Cardiac septum (tissue), 1 donor: ENCODE data around the gene PRR30. TPM values are rescaled to one million over a fixed set of nuclear protein-coding genes. Genes with fewer than 3 reads are reported as not detected.
"Not testable (repeated sequence)": the region's sequence is repeated elsewhere in the genome, so short reads cannot be mapped to it uniquely, and the experiment has no call there.

Source experiments
- DNase-seq: peaks from one replicate; pipeline ENCODE4 v3.0.0-alpha.2; 2020; ENCODE audit warnings: low spot score
- intact Hi-C: fragments of 100-400 bp; cut with DNase I; formaldehyde crosslinking; loops from one replicate; pipeline ENCODE4 v1.14.0; 2022
- long read RNA-seq: library from polyadenylated mRNA; unstranded; transcript quantifications from one replicate; pipeline ENCODE4 v2.0.0, GENCODE V29; 2021
- total RNA-seq: library from RNA; stranded (reverse); fragmentation: NEBNext Ultra II Directional; extraction: Animal tissue kit (Norgen Biotek cat#: 25700); gene quantifications from one replicate; pipeline ENCODE4 v1.2.1, GENCODE V29; 2021
- donor health status: DM: no; HTN: no; CAD: no.

Gene PRR30
- not detected for total RNA-seq
- long read RNA-seq, result 0 reads

DNA sequence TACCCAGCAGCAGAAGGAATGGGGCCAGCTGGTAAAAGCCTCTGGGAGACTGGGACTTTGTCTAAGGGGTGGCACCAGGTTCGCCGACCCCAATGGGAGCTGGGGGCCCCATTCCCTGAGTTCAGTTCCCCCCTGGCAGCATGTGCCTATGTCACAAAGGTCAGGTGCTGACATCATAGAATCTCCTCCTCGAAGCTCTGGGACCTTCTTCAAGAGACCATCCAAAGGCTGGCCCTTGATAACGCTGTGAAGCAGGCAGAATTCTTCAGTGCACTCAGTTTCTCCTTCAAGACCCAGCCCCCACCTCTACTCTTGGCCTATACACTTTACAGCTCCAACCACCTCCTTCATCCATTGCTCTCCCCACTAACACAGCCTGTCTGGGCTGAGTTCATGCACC lies at the start of gene PRR30:
Gene PRR30 (minus strand): TSS at position 101 of the 400 bp plus-strand sequence. CDS start 1,081 bp downstream, outside the sequence.
- no peak for DNase-seq
- intact Hi-C loops, result no loop called here

DNA sequence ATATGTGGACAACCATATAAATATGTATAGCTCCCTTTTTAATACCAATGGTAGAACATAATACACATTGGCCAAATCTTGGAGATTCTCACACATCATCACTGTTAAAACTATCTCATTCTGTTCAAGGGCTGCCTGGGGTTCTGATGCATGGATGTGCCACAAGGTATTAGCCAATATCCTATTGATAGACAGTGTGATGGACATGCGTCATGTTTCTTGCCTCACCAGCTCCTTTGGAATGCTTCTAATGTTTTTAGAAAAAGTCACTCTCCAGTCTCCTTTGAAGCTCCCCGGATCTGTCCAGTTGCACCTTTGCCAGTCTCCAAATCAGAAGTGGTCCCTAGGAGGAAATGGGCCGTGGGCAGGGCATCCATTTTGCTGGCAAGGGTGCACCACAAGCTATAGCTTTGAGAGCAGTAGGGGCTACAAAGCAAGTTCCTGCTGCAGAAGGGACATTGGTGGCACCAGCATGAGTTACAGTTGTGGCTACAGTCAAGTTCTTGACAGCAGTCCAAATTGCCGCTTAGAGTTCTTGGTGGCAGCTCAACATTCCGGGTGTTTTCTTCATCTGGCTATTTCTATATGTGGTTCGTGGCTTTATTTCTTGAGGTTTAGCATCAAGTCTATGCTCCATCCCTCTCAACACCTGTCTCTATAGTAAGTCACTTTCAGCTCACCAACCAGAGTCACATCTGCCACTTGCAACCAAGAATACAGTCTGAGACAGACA lies 47.6 kb upstream of the PRR30 start:
- no peak for DNase-seq
- intact Hi-C loops, result no loop called here

DNA sequence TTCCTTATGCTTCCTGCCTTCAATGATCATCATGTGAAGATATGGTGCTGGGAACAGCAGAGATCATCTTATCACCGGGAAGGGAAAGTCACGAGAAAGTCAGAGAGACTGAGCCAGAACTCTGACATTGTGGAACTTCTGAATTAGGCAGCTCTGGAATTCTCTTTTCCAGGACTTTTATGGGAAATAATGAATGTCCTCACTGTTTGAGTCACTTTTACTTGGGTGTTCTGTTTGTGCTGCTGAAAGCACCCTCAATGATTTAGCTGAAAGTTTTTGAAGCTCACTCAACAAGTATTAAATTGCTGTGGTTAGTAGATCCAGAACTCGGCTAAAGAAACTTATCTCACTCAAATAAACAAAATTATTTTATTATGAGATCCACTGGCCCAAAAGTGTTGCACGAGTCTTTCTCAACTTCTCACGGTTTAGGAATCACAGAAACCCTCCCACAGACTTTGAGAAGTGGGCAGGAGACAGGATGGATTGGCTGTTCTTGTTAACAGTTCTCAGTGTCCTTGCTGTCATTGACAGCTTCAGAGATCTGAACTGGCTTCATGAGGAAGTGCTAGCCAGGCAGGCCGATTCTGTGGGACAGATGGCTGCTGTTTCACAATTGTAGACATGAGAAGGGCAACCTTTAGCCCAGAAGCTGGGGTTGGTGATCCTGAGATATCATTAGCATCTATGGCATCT lies 46.3 kb upstream of the PRR30 start:
- intact Hi-C loops, result no loop called here
- DNase-seq, result no peak

GRCh38 chr2:27184115-27184514 lies 44.9 kb upstream of the PRR30 start:
- DNase-seq, result no peak
- intact Hi-C loops, result no loop called here

DNA sequence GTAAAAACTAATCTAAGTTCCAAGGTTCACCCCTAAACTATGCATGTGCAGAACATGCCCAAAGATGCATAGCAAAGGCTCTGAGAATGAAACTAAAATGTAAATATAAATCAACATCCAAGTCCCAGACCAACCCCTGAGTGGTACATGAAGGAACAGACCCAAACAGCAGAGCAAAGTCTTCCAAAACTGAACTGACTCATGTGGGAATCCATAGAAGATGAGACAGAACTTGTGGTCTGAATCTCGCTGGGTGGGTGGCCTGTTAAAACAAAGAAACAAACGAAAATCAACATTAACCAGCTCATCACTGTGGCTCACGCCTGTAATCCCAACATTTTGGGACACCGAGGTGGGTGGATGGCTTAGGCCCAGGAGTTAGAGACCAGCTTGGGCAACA lies 43.1 kb upstream of the PRR30 start:
- DNase-seq, result no peak
- intact Hi-C loops, result no loop called here

DNA sequence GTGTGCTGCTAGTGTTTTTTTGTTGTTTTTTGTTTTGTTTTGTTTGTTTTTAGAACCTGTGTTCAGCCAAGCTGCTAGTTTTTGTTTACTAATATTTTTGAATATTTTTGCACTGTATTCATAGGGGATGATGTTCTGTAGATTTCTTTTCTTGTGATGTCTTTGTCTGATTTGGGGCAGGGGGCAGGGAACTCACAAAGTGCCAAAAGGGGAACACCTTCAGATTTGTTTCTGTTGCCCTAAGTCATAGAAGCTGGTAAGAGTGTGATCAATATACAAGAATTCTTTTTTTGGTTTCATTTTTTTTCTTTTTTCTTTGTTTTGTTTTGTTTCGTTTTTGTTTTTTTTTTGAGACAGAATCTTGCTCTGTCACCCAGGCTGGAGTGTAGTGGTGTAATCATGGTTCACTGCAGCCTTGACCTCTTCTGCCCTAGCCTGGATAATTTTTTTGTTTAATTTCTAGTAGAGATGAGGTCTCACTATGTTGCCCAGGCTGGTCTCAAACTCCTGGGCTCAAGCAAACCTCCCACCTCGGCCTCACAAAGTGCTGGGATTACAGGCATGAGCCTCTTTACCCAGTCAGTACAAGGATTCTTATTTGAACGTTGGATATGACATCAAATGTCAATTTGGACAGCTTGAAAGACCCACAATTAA lies 40.3 kb upstream of the PRR30 start:
- intact Hi-C loops, result no loop called here
- no peak for DNase-seq

DNA sequence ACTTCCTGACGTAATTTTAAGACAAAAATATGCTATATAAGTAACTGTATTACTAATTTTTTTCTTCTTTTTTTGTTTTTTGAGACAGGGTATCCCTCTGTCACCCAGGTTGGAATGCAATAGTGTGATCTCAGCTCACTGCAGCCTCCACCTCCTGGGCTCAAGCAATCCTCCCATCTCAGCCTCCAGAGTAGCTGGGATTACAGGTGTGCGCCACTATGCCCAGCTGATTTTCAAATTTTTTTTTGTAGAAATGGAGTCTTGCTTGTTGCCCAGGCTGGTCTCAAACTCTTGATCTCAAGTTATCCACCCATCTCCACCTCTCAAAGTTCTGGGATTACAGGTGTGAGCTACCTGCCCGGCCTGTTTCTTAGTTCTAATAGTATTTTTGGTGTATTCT lies 39.3 kb upstream of the PRR30 start:
- no peak for DNase-seq
- intact Hi-C loops, result no loop called here

DNA sequence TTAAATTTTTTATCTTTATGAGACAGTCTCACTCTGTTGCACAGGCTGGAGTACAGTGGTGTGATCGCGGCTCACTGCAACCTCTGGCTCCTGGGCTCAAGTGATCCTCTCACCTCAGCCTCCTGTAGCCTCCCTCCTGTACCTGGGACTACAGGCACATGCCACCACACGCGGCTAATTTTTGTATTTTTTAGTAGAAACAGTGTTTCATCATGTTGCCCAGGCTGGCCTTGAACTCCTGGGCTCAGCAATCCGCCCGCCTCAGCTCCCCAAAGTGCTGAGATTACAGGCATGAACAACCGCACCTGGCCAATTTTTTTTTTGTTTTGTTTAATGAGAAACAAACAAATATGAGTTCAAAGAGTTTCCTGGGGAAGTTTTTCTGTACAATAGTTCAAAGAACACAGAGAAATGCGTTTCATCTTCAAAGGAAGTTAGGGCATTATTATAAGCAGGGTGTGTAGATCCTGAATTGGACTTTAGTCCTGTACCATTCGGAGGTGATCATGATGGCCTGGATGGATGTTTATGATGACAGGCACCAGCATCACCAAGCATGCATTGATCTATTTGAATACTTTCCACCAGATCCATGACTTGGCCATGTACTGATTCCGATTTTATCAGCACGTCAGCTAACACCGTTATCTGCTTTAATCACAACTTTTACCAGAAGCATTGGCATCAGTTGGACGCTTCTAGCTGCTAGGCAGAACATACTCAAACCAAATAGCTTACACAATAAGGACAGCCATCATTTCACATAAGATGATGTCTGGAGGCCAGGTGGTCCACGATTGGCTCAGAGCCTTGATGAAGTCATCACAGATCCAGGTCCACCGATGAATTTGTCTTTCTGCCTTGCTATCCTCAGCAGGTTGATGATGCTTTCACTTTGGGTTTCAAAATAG lies 38.5 kb upstream of the PRR30 start:
- DNase-seq, result no peak
- intact Hi-C loops, result no loop called here

DNA sequence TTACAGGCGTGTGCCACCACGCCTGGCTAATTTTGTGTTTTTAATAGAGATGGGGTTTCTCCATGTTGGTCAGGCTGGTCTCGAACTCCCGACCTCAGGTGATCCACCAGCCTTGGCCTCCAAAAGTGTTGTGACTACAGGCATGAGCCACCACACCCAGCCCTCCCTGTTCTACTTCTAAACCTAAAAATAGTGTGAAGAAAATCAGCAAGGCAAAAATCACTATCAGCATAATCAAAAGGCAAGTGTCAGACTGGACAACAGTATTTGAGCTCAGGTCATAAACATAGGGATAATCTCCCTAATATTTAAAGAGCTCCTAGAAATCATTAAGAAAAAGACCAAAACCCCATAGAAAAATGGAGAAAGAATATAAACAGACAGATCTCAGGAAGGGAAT lies 36.6 kb upstream of the PRR30 start:
- DNase-seq, intact Hi-C loops: not testable (repeated sequence)

- intact Hi-C loops, result no loop called here
- DNase-seq, result no peak
These were observed 36.1 kb upstream of the PRR30 start for GRCh38 chr2:27175330-27175729.

DNA sequence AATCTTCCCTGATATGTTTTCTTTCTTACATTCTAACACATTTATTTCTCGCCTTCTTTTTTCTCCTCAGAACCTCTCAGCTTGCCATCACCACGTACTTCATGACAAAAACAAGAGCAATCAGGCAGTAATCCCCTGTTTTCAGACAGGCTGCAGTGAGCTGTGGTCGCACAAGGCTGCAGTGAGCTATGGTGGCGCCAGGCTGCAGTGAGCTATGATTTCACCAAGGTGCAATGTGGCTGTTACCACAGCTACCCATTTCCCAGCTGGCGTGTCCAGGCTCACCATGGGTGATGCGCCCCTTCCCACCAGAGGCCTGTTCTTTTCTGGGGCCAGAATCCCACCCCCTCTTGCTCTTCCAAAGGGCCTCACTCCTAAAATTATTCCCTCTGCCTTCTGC lies 35.4 kb upstream of the PRR30 start:
- intact Hi-C loops, result no loop called here
- no peak for DNase-seq

DNA sequence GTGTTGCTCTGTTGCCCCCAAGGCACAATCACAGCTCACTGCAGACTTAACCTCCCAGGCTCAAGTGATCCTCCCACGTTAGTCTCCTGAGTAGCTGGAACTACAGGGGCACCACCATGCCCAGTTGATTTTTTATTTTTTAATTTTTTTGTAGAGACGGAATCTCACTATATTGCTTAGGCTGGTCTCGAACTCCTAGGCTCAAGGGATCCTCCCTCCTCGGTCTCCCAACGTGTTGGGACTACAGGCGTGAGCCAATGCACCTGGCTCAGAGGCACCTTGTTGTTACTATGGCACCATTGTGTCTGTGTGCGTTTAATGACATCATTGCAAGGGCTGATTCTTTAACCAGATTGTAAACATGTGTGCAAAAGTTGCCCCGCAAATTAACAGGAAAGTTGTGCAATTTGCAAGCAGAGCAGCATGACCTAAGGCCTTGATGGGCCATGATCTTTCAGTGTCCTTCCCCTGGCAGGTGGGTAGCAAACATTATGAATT lies 32.2 kb upstream of the PRR30 start:
- no peak for DNase-seq
- intact Hi-C loops, result no loop called here

GRCh38 chr2:27170581-27171337 lies 31.5 kb upstream of the PRR30 start:
- peak; percentile 26 for DNase-seq
- intact Hi-C loops, result no loop called here

DNA sequence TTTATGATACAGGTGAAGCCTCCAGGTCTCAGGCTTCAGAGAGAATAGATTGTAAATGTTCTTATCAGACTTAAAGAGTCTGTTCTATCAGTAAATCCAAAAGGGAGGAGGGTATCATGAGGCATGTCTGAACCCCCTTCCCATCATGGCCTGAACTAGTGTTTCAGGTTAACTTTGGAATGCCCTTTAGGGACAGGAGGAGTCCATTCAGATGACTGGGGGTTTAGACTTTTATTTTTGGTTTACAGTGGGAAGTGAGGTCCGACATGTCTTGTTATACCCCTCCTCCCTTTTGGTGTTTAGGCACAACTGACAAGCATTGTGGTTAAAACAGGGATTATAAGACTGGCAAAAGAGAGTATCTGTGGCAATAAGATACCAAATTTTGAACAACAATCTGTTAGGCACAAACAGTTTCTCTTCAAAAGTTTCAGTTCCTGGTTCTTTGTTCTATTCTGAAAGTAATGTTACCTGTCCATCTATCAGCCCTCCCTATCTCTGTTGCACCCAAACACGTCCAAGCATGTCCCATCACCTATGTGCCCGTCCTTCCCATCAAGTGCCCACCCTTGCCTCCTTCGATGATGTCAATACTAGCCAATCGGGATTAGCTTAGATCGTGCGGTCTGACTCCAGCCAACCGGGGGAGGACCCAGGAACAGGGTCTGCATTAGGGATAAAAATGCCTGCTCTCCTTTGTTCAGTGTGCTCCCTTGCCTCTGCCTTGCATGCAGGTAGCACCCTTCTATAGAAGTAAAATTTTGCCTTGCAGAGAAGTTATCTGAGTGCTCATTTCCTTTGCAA lies 26.0 kb upstream of the PRR30 start:
- intact Hi-C loops, result no loop called here
- no peak for DNase-seq

DNA sequence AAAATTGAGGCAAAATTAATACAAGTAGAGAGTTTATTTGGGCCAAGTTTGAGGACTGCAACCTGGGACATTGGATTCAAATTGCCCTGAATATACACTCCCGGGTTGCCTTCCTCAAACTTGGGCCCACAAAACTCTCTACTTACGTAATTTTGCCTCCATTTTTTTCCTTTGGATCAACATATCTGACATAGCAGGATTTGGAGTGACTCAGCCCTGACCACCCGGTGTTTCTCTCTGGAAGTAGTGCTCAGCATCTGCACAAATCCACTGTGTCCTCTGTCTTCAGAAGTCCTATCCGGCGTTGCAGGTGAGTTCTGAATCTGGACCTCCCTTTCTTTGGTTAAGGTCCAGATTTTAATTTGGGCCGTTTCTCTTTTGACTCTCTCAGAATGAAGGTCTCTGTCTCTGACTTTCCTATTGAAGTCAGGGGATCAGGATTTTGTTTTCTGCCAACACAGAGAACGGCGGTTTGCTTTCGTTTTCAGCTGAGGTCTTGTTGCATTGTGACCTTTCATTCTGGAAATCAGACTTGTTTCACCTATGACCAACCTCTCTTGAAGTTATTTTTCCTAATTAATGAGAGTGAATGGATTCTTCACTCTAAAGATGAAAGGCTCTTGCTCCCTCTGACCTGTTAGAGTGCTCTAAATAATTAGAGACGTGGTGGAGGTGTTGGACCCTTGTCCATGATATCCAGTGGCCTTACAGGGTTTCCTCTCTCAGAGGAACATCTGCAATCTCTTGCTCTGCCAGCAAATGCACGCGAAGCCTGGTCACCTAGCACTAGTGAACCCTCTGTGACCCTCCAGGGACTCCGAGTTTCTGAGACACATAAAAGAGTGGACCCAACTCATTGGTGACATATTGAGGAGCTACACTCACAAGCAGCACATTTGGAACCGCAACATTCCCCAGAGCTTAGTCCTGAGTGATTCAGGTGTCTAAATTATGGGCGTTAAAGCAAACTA lies 23.2 kb upstream of the PRR30 start:
- DNase-seq, result no peak
- intact Hi-C loops, result no loop called here

DNA sequence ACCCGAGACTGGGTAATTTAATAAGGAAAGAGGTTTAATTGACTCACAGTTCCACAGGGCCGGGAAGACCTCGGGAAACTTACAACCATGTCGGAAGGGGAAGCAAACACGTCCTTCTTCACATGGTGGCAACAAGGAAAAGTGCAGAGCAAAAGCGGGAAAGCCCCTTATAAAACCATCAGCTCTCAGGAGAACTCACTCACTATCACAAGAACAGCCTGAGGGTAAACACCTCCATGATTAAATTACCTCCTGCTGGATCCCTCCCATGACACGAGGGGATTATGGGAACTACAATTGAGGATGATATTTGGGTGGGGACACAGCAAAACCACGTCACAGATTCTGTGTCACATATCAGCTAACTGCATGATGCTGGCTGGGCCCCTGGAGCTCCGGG lies 21.0 kb upstream of the PRR30 start:
- intact Hi-C loops, result no loop called here
- DNase-seq, result no peak

DNA sequence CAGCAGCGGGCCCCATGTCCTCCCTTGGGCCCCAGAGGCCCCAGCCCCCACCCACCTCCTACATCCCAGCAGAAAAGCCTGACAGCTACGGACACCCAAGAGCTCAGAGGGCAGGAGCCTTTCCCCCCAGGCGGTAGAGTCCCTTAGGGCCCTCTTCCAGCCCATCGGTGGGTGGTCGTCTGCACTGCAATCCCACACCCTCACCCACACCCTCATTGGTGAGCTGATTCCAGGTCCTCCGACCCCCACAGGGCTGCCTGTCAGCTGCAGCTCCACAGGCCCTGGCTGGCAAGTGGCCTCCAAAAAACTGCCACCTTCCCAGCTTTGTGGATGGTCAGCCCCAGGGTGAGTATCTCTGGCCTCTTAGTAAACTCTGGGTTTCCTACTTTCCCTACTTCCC lies 20.1 kb upstream of the PRR30 start:
- DNase-seq, result no peak
- intact Hi-C loops, result no loop called here
